Measurements from ENCODE around the gene DCTN2.
"Not testable (repeated sequence)": the region's sequence is repeated elsewhere in the genome, so short reads cannot be mapped to it uniquely, and the experiment has no call there.

Gene DCTN2

DNA sequence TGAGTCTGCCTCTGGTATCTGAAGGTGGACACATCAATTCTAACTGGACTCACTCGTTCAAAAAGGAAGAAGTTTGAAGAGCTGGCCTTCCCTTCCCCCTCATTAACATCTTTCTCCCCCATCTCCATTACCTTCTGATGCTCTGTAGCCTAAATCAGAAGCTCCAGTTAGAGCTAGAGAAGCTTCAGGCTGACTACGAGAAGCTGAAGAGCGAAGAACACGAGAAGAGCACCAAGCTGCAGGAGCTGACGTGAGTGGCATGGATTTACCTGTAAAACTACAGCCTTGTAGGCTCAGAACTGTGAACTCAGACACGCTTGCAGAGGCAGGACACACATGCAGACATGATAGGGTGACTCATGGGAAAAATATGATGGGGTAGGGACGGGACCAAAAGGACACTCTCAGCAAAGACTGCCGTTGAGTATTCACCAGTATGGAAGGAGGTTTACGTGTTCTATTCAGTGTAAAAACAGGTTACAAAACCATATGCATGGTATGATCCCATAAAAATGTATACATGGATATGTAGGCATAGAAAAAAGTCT lies 29.7 kb upstream of the DCTN2 start:
- no peak for DNase-seq

DNA sequence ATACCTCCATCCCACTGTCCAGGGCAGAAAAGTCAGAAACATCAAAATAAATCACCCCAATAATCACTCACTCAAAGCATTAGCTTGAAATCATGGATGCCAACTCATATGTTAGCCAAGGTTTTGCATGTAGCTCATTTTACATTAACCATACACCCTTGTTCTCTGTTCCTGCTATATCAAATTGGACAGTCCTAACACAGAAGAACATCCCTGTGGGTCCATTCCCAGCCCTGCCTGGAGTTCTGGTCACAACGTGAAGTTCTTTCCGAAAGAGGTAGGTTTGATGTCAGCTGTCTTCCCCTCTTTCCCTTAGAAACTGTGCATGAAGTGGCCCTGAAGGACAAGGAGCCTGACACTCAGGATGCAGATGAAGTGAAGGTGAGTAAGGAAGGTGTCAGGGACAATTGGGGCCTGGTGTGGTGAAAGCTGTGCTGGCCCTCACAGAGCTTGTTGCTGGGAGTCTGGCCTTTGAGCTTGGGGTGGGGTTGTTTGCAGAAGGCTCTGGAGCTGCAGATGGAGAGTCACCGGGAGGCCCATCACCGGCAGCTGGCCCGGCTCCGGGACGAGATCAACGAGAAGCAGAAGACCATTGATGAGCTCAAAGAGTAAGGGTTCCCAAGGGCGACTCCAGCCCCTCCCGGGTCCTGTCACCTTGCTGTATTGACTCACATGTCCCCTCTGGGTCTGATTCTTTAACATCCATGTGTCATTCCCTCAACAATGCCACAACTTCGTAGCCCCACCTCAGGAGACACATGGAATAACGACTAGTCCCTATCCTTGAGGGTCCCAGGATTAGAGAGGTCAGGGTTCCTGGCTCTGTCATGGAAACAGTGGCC lies 29.0 kb upstream of the DCTN2 start:
- DNase-seq, result no peak

DNA sequence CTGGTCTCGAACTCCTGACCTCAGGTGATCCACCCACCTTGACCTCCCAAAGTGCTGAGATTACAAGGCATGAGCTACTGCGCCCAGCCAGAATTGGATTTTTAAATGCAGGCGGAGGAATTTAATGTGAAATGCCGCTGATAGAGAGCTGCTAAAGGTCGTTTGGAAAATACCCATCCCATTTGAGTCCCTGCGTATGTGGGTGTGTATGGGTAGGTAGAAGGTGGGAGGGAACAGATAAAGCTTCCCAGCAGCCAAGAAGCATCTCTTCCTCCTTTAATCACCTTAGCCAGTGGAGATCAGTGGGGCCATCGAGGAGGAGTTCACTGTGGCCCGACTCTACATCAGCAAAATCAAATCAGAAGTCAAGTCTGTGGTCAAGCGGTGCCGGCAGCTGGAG lies 27.8 kb upstream of the DCTN2 start:
- DNase-seq, result no peak

DNA sequence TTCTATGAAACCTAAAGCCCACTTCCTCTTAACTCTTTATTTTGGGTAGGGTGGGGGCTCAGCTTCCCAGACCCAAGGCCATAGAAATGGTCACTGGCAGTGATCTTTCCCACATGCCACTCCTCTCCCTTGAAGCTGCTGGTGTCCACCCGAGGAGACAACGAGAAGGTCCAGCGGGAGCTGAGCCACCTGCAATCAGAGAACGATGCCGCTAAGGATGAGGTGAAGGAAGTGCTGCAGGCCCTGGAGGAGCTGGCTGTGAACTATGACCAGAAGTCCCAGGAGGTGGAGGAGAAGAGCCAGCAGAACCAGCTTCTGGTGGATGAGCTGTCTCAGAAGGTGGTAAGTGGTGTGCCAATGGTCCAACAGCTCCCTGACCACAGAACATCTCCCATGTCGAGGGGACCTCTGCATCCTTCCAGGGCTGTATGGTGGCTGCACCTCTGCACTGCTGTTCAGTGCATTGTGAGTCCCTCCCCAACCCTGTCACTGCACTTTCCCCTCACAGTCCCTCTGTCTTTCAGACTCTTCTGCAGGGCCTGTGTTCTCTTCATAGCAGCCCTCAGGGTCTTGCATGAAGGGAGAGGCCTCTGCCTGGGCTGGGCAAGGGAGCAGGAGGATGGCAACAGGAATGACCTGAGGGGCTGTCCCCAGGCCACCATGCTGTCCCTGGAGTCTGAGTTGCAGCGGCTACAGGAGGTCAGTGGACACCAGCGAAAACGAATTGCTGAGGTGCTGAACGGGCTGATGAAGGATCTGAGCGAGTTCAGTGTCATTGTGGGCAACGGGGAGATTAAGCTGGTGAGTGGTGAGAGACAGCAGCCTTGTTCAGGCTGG lies 25.2 kb upstream of the DCTN2 start:
- DNase-seq, result no peak

DNA sequence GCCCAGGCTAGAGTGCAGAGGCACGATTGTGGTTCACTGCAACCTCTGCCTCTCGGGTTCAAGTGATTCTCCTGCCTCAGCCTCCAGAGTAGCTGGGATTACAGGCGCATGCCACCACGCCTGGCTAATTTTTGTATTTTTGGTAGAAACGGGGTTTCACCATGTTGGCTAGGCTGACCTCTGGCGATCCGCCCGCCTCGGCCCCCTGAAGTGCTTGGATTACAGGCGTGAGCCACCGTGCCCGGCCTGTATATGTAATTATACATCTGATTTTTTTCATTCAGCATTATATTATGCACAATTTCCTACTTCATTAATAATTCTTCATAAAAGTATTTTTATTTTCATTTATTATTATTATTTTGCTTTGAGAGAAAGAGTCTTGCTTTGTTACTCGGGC lies 23.4 kb upstream of the DCTN2 start:
- not testable (repeated sequence) for DNase-seq

DNA sequence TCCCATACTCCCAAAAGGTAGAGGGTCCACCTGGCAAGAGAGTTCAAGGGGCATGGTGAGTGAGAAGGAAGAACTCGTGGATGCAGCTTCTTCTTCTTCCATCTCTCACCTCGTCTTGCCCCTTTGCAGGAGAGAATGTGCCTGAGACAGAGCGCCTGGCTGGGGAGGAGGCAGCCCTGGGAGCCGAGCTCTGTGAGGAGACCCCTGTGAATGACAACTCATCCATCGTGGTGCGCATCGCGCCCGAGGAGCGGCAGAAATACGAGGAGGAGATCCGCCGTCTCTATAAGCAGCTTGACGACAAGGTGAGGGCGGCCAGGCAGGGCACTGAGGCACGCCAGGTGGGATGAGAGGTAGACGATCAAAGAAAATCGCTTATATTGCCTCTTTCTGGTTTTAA lies 22.9 kb upstream of the DCTN2 start:
- DNase-seq, result no peak

DNA sequence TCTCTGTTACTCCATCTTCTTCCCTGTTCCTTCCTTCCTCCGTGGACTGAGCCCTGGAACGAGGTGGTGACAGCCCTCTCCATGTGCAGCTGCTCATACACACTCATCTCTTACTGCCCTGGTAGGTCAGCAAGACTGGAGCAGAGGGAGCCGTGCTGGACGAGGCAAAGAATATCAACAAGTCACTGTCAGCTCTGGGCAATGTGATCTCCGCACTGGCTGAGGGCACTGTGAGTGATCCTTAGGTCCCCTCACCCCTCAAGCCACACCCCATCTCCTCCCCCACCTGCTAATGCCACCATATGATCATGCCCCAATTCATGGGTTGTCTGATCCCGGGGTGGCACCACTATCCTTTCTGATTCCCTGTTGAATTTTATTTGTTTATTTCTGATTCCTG lies 21.8 kb upstream of the DCTN2 start:
- no peak for DNase-seq

DNA sequence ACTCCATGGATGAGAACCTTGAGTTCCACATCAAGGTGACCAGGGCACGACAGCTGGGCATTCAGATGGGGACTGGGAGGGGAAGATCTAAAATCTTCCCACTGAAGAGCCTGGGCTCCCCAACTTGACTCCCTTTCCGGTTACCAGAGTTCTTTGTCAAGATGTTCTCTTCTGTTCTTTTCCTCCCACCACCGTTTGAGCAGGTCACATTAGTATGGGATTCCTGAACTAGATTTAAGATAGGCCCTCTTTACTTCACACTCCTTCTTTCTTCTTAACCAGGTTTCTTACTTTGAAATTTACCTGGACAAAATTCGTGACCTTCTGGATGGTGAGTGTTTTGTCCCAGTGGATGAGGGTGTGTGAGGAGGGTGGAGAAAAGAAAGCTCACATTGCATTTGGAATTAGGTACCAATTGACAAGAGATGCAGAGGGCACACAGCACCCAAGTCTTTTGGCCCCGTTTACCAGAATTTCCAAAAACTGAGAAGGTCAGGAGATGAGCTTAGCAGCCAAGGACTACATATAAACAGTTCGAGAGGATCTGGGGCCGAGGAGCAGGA lies 17.3 kb upstream of the DCTN2 start:
- no peak for DNase-seq

DNA sequence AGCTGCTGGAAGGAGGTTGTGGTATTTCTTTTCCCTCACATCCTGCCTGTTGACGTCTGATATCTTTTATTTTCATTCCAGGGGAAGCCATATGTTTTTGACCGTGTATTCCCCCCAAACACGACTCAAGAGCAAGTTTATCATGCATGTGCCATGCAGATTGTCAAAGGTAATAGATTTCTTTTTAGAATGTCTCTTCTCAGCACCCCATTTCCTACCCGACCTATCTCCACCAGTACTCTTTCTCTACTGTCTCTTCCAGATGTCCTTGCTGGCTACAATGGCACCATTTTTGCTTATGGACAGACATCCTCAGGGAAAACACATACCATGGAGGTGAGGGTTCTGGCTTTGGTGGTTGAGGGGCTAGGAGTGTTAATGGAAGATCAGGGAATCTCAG lies 16.4 kb upstream of the DCTN2 start:
- no peak for DNase-seq

DNA sequence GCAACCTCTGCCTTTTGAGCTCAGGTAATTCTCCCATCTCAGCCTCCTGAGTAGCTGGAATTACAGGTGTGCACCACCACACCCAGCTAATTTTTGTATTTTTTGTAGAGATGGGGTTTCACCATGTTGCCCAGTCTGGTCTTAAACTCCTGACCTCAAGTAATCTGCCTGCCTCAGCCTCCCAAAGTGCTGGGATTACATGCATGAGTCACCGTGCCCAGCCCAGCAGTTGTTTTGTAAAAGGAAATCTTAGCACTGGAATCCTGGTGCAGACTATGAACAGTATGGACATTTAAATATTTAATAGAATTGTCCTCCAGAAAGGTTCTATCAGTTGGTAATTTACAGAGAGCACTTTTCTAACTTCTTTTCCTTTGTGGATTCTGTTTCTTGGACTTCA lies 14.1 kb upstream of the DCTN2 start:
- DNase-seq, result not testable (repeated sequence)

DNA sequence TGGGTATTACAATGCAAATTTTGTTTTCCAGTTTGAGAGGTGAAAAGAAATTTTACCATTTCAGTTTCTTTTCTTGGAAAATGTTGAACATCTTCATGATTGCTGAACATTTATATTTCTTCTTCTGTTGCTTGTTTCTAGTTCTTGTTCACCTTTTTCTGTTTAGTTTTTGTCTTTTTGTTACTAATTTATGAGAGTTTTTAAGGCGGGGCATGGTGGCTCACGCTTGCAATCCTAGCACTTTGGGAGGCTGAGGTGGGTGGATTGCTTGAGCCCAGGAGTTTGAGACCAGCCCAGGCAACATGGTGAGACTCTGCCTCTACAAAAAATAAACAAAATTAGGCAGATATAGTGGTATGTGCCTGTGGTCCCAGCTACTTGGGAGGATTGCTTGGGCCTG lies 13.5 kb upstream of the DCTN2 start:
- no peak for DNase-seq

DNA sequence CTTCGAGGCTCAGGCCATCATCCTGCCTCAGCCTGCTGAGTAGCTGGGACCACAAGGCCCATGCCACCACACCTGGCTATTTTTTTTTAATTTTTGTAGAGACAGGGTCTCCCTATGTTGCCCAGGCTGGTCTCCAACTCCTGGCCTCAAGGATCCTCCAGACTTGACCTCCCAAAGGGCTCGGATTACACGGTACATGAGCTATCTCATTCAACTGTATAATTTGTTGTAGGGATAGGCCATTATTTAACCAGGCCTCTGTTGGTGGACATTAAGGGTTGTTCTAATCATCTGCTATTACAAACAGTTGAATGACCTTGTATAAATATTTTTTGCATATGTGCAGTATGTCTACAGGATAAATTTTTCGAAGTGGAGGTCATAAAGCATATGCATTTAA lies 11.9 kb upstream of the DCTN2 start:
- DNase-seq, result no peak

DNA sequence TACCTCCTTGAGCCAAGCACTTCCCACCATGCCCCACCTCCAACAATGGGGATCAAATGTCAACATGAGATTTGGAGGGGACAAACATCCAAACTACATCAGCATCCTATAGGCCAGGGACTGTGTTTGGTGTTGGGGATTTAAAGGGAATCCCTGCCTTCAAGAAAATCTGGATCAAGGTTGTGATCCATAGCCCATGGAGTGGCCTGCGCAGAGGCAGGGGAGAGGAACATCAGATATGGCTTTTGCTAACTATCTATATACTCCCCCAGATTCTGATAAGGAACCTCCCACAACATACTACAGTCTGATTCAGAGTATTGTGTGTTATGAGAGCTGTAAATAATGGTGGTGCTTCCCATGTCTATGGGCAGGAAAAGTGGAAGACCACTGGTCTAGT lies 7.9 kb upstream of the DCTN2 start:
- no peak for DNase-seq

DNA sequence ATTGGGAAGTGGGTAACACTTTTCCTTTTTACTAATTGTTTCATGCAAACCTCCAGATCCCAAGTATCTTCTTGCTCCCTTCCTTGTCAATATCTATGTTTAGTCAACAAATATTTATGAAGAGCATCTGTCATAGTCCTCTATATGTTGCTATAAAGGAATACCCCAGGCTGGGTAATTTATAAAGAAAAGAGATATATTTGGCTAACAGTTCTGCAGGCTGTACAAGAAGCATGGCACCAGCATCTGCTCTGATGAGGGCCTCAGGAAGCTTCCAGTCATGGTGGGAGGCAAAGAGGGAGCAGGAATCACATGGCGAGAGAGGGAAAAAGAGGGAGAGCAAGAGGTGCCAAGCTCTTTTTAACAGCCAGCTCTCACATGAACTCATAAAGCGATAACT lies 7.5 kb upstream of the DCTN2 start:
- no peak for DNase-seq

DNA sequence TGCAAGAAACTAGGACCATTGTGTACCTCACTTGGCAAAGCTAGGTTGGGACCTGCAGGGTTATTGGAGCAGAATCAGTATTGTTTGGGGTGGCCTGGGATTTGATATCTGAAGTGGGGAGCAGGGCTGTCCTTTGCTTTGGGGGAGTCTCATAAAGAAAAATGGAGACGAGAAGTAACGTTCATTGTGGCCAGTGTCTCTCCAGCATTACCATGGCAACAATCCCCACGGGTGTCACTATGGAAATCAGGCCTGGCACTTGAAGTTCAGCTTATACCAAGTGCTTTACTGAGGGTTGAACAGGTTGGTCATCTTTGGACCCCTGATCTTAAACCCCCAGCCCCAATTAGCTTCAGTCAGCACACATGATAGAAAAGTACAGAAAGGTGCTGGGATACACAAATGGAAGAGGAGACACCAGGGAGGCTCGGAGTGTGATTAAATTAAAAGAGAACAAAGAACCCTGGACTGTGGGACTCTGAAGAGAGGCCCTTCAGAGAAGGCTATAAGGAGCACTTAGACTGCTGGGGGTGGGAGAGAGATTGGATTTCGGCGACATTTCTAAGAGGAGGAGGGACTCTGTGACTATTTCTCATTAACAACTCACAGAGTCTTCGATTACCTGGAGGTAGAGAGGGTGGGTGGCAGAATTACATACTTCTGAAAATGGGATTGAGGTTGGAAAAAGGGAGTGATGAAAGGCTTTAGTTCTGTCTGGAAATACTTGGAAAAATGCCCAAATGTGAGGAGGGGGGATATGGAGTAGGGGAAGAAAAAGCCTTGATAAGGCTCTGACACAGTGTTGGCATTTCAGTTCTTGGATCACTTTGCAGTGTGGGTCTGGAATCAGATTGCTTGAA lies 6.6 kb upstream of the DCTN2 start:
- DNase-seq, result no peak

DNA sequence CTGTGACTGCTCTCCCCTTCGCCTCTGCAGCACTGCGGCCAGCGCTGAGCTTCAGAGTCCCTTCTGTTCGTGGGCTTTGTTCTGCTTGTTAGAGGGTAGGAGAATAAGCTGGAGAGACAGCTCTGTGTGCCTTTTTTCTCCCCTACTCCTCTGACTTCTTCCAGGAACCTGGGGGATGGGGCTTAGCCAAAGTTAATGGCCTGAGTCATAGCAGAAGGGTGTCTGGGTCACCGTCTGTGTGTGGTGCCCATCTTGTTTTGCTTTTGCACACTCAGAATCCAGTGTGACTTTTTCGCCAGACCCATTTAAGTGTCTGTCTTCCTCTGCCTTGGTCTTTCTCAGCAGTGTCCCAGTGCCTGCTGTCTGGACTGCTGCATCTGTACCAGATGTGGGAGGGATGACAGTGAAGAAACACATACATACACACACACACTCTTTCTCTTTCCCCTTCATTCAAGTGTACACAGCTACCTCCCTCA lies 5.9 kb upstream of the DCTN2 start:
- no peak for DNase-seq

DNA sequence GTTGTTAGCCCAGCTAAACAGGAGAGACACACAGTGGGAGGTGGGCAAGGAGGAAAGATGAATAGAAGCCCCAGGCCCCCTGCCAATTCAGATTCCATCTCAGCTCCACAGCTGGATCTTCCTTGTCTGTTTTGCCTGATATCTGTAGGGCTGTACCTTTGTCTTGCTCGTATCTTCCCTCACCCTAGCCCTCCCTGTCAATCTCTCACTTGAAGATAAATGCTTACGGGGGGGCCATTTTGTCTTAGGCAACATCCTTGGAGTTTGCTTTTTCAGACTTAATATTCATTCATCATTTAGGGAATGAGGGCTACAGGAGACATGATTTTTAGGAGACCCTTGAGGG lies 5.3 kb upstream of the DCTN2 start:
- DNase-seq, result no peak

DNA sequence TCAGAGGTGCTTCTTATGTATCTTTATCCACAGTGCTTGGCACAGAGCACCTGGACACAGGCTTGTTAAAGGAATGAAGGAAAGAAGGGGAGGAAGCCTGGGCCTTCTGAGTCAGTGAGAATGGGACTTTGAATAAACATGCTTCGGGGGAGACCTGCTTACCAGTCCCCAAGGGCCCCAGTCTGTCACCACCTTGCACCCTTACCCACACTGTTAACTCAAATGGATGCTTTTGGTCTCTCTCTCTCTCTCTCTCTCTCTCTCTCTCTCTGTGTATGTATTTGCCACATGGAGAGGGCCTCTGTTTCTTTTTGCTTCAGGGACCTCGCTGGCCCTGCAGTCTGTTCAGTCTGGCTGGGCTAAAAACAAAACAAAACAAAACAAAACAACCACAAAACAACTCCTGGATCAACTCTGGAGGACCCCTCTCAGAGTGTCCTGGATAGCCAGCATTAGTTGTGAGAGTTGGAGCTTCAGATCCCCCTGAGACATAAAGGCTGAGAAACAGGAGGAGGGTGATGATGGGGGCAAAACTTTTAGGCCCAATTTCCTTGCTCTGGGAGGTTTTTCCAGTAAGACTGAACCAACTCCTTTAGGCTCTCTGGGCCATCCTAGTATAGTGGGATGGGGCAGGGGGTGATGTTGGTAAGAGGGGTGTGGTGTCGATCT lies 4.8 kb upstream of the DCTN2 start:
- DNase-seq, result no peak

DNA sequence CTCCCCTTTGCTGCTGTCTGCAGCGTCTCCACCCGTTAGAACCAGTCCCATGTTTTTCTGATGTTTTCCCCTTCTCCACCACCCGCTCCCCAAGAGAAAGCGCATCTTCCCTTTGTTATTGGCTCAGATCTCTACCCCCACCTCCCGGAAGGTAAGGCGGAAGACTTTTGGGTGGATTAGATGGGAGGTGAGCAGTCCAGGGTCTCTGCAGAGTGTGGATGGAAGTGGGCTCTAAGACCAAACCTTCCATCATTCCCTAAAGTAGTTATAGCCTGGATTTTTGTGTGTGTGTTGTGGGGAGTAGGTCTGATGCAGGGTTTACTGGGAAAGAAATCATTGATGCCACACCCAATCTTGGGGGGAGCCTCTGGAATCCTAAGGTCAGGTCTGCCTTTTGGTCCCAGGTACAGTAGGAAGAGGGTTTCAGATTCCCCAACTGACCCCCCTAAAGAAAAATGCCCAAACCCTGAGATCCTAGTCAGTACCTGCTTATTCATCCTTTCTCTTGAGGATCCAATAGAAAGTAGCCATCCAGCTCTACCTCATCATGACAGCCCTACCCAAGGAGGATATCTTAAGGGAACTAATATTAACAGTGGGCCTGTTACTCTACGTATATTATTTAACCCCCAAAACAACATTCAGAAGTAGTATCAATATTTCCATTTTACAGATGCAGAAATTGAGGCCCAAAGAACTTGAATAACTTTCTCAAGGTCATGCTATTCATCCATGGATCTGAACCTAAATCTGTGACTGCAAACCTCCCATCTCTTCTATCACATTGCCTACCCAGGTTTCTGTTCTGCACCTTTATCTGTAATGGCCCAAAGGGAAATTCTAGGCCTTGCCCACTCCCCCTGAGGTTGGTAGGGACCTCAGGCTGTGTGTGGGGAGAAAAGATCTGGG lies 3.9 kb upstream of the DCTN2 start:
- no peak for DNase-seq

DNA sequence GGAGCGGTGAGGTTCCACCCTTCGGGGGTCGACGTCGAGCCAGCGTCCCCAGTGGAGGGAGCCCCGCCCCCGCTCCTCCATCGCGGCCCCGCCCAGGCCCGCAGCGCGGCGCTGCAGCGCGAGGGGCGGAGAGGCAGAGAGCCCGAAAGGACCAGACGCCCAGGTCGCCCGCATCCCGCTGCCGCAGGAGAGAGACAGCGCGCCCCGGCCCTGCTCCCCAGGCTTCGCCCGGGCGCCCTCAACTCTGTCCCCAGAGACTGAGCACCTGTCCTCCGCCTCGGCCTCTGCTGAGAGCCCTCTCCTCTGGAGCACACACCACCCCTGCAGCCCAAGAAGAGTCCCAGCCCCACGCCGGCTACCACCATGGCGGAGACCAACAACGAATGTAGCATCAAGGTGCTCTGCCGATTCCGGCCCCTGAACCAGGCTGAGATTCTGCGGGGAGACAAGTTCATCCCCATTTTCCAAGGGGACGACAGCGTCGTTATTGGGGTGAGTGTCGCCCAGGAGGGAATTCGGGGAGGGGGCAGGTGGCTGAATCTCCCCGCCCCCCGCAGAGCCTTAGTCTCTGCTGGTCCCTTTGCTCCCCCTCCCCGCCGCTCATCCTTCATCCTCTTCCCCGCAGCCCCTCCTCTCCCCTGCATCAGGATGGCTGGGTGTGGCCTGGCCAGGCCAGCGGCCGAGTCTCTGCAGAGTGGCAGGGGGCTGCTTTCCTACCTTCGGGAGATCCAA lies 3.1 kb upstream of the DCTN2 start, which contains the start of gene KIF5A:
KIF5A (plus strand) TSS at position 136 of the 732 bp plus-strand sequence; CDS start at position 364, 228 bp downstream.
- DNase-seq, result peak; percentile 72
